ENCODE results near the gene PSMD12.

The PSMD12 gene

GRCh38 chr17:67290711-67291291, 75.6 kb downstream of the PSMD12 start:
- TF ChIP-seq, protein P1, sequence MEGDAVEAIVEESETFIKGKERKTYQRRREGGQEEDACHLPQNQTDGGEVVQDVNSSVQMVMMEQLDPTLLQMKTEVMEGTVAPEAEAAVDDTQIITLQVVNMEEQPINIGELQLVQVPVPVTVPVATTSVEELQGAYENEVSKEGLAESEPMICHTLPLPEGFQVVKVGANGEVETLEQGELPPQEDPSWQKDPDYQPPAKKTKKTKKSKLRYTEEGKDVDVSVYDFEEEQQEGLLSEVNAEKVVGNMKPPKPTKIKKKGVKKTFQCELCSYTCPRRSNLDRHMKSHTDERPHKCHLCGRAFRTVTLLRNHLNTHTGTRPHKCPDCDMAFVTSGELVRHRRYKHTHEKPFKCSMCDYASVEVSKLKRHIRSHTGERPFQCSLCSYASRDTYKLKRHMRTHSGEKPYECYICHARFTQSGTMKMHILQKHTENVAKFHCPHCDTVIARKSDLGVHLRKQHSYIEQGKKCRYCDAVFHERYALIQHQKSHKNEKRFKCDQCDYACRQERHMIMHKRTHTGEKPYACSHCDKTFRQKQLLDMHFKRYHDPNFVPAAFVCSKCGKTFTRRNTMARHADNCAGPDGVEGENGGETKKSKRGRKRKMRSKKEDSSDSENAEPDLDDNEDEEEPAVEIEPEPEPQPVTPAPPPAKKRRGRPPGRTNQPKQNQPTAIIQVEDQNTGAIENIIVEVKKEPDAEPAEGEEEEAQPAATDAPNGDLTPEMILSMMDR (IDR thresholded peaks at IDR 0.05; ENCODE audit: insufficient read depth, low read depth, low read length, missing control alignments): no peak
- DNase-seq (ENCODE audit: low read depth): no peak
- H3K4me3 ChIP-seq (ENCODE audit: low read depth, low read length): no peak overlapping the region

DNA sequence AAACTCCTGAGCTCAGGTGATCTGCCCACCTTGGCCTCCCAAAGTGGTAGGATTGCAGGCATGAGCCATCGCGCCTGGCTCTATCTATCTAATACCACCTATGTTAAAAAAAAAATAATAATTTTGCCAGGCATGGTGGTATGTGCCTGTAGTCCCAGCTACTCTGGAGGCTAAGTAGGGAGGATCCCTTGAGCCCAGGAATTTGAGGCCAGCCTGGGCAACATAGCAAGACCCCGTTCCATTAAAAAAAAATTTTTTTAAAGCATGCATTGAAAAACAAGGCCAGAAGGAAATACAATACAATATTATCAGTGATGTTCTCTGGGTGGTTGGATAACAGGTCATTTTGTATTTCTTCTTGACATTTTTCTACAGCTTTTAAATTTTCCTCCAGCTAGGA, 76.1 kb downstream of the PSMD12 start:
- no peak overlapping the region for H3K4me3 ChIP-seq (ENCODE audit: low read depth, low read length)
- no peak for DNase-seq (ENCODE audit: low read depth)
- TF ChIP-seq, protein P1 (IDR thresholded peaks at IDR 0.05; ENCODE audit: insufficient read depth, low read depth, low read length, missing control alignments): no peak

GRCh38 chr17:67289181-67289876, 77.0 kb downstream of the PSMD12 start:
- no peak overlapping the region for H3K4me3 ChIP-seq (ENCODE audit: low read depth, low read length)
- no peak for DNase-seq (ENCODE audit: low read depth)
- TF ChIP-seq, protein P1 (IDR thresholded peaks at IDR 0.05; ENCODE audit: insufficient read depth, low read depth, low read length, missing control alignments): no peak
